GM12872 (cell line): Measurements from ENCODE around the gene SHROOM1.
A peak's percentile ranks its signal among the peaks of the same experiment; 100 is the strongest.

Experiments used
- CTCF ChIP-seq: IDR thresholded peaks from 3 replicates; pipeline ENCODE4 v1.5.1; 2011; ENCODE audit warnings: low read depth, mild to moderate bottlenecking, low read length, moderate library complexity; ENCODE audit not compliant: insufficient read depth

The SHROOM1 gene

GRCh38 chr5:132837868-132838267 is 7.4 kb upstream of the SHROOM1 start:
- no peak for TF ChIP-seq CTCF

- no peak for TF ChIP-seq CTCF
Measured at GRCh38 chr5:132836852-132837251, 6.4 kb upstream of the SHROOM1 start.

- TF ChIP-seq CTCF, result no peak
Measured at GRCh38 chr5:132834057-132834456, 3.6 kb upstream of the SHROOM1 start.

GRCh38 chr5:132832612-132833011 is 2.2 kb upstream of the SHROOM1 start:
- no peak for TF ChIP-seq CTCF

GRCh38 chr5:132831095-132831860 is 831 bp upstream of the SHROOM1 start:
- no peak for TF ChIP-seq CTCF

GRCh38 chr5:132829742-132830435 is 558 bp downstream of the SHROOM1 start:
- TF ChIP-seq CTCF, result peak; percentile 91

GRCh38 chr5:132828846-132829494 is 1.5 kb downstream of the SHROOM1 start:
- no peak for TF ChIP-seq CTCF
